ENCODE data around the gene CSNK1G2. TPM values are rescaled to one million over a fixed set of nuclear protein-coding genes. Genes with fewer than 3 reads are reported as not detected.
A peak's percentile ranks its signal among the peaks of the same experiment; 100 is the strongest.

CSNK1G2 gene
- total and polyA plus RNA-seq, 8 donors: 30.2 to 210 (median 65.3) TPM

GRCh38 chr19:1933942-1934341, 7.0 kb upstream of the CSNK1G2 start:
- Histone ChIP-seq H3K36me3 (no peaks in the 10 kb centered on the region), H3K27ac (no peak overlapping the region), H3K27me3 (peaks cover 0 to 4% (median 0%) of the 10 kb centered on the region in 3 donors), H3K4me3 (no peak overlapping the region), H3K9me3 (peaks cover 0 to 5% (median 0%) of the 10 kb centered on the region in 4 donors), H3K4me1 (peaks cover 9 to 20% (median 17%) of the 10 kb centered on the region in 4 donors)
- DNase-seq: no peak
- TF ChIP-seq, protein P1, sequence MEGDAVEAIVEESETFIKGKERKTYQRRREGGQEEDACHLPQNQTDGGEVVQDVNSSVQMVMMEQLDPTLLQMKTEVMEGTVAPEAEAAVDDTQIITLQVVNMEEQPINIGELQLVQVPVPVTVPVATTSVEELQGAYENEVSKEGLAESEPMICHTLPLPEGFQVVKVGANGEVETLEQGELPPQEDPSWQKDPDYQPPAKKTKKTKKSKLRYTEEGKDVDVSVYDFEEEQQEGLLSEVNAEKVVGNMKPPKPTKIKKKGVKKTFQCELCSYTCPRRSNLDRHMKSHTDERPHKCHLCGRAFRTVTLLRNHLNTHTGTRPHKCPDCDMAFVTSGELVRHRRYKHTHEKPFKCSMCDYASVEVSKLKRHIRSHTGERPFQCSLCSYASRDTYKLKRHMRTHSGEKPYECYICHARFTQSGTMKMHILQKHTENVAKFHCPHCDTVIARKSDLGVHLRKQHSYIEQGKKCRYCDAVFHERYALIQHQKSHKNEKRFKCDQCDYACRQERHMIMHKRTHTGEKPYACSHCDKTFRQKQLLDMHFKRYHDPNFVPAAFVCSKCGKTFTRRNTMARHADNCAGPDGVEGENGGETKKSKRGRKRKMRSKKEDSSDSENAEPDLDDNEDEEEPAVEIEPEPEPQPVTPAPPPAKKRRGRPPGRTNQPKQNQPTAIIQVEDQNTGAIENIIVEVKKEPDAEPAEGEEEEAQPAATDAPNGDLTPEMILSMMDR (IDR thresholded peaks at IDR 0.05): no peak
- TF ChIP-seq POLR2AphosphoS5 (IDR thresholded peaks at IDR 0.05) (no peak), POLR2A (IDR thresholded peaks at IDR 0.05) (no peak), EP300 (IDR thresholded peaks at IDR 0.05) (no peak)
- intact Hi-C loops (cut with DNase I; ENCODE audit: low total_unique reads): loop anchor here (10.0 kb wide), 2 partner anchors 81 to 141 kb away; partner anchors contain the start of gene BTBD2
- WGBS, 5 donors: 87 to 92% (median 91%) methylated on average over 6 to 8 of the region's 8 CpGs

- Histone ChIP-seq H3K4me1 (peaks cover 4 to 19% (median 12%) of the 10 kb centered on the region in 4 donors), H3K27me3 (no peaks in the 10 kb centered on the region), H3K9me3 (peaks cover 0 to 5% (median 0%) of the 10 kb centered on the region in 4 donors), H3K4me3 (no peak overlapping the region), H3K36me3 (no peaks in the 10 kb centered on the region), H3K27ac (no peak overlapping the region)
- 39 to 55% (median 47%) methylated on average over 10 to 11 of the region's 11 CpGs for WGBS, 5 donors
- DNase-seq: peak in 1 of 2 donors; percentile 36
- intact Hi-C loops (cut with DNase I; ENCODE audit: low total_unique reads): loop anchor here (10.0 kb wide), 2 partner anchors 79 to 139 kb away; partner anchors contain the start of gene BTBD2
- TF ChIP-seq POLR2A (IDR thresholded peaks at IDR 0.05) (no peak), POLR2AphosphoS5 (IDR thresholded peaks at IDR 0.05) (no peak), EP300 (IDR thresholded peaks at IDR 0.05) (no peak)
- TF ChIP-seq, protein P1 (IDR thresholded peaks at IDR 0.05): no peak
These were observed 5.3 kb upstream of the CSNK1G2 start for GRCh38 chr19:1935484-1936208.

DNA sequence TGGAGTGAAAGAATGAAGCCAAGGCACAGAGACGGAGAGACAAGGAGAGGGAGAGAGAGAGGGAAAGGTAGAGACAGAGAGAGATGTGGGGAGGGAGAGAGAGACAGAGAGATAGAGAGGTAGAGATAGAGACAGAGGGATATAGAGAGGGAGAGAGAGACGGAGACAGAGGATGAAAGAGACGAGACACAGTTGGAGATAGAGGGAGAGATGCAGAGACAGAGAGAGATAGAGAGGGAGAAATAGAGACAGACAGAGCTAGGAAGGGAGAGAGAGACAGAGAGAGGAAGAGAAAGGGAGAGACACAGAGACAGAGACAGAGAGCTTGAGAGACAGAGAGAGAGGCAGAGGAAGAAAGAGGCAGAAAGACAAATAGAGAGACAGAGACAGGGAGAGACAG, 4.5 kb upstream of the CSNK1G2 start:
- intact Hi-C loops (cut with DNase I; ENCODE audit: low total_unique reads): loop anchor here (10.0 kb wide), 2 partner anchors 78 to 138 kb away; partner anchors contain the start of gene BTBD2
- DNase-seq: no peak
- Histone ChIP-seq H3K9me3 (peaks cover 0 to 5% (median 0%) of the 10 kb centered on the region in 4 donors), H3K27ac (no peak overlapping the region), H3K36me3 (no peaks in the 10 kb centered on the region), H3K27me3 (no peaks in the 10 kb centered on the region), H3K4me1 (peaks cover 4 to 19% (median 12%) of the 10 kb centered on the region in 4 donors), H3K4me3 (no peak overlapping the region)
- WGBS, 5 donors: 82 to 86% (median 84%) methylated on average over 3 of the region's 3 CpGs
- TF ChIP-seq, protein P1 (IDR thresholded peaks at IDR 0.05): no peak
- TF ChIP-seq POLR2AphosphoS5 (IDR thresholded peaks at IDR 0.05) (no peak), EP300 (IDR thresholded peaks at IDR 0.05) (no peak), POLR2A (IDR thresholded peaks at IDR 0.05) (no peak)

DNA sequence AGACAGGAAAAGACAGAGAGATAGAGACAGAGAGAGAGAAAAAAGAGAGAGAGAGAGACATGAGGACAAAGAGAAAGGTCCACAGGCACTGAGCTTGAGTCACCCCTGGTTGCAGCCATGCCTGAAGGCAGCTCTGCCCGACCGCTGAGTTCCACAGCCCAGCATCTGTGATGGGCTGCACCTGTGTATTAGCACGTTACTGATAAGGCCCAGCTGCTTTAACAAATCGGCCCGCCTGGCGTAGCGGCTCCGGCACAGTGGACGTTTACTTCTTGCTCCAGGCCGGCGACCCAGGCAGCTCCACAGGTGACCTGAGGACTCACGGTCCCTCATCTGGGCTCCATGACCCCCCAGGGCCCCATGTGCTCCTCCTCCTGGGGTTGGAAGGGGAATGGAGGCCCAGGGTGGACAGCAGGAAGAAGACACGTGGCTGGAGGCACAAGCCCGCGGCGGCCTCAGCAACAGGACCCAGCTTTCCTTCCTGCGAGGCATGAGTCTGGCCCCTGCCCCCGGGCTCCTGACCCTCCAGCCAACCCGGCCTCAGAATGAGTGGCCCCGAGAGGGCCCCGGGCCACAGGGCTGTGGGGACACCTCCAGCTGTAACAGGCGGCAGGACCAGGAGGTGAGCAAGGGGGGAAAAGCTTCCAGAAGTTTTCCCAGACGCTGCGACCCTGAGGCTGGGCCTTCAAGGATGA, 3.9 kb upstream of the CSNK1G2 start:
- peaks cover 0 to 5% (median 0%) of the 10 kb centered on the region in 4 donors for H3K9me3 ChIP-seq
- no peak for DNase-seq
- no peak overlapping the region for H3K4me3 ChIP-seq
- no peak for TF ChIP-seq POLR2AphosphoS5 (IDR thresholded peaks at IDR 0.05)
- no peak for TF ChIP-seq POLR2A (IDR thresholded peaks at IDR 0.05)
- no peak for TF ChIP-seq EP300 (IDR thresholded peaks at IDR 0.05)
- TF ChIP-seq, protein P1 (IDR thresholded peaks at IDR 0.05): no peak
- H3K36me3 ChIP-seq: no peaks in the 10 kb centered on the region
- no peaks in the 10 kb centered on the region for H3K27me3 ChIP-seq
- peaks cover 4 to 21% (median 12%) of the 10 kb centered on the region in 4 donors for H3K4me1 ChIP-seq
- intact Hi-C loops (cut with DNase I; ENCODE audit: low total_unique reads): loop anchor here (10.0 kb wide), 2 partner anchors 78 to 138 kb away; partner anchors contain the start of gene BTBD2
- H3K27ac ChIP-seq: no peak overlapping the region
- WGBS, 5 donors: 84 to 90% (median 89%) methylated on average over 16 to 24 of the region's 24 CpGs
